Upper lobe of left lung (tissue), 4 donors: Measurements from ENCODE around the gene EIF2B5.

Experiments used
- EP300 ChIP-seq, 4 donors: sonication (generic); formaldehyde crosslinking; IDR thresholded peaks; one replicate each; pipeline ENCODE4 v1.5.1; 2017; ENCODE audit warnings: antibody characterized with exemption in 4 of 4, control low read depth in 2 of 4
- POLR2A ChIP-seq, 4 donors: fragments of 450-650 bp; IDR thresholded peaks; one replicate each; pipeline ENCODE4 v1.5.1; 2016 to 2017; ENCODE audit warnings: antibody characterized with exemption in 4 of 4, mild to moderate bottlenecking in 2 of 4
- TF ChIP-seq, protein P1 (sequence below), 6 experiments: fragments of 450-650 bp in 4 of 6; fragments of 200-600 bp in 2 of 6; sonication (generic) in 2 of 6; IDR thresholded peaks; one replicate each; pipeline ENCODE4 v1.5.1; 2016 to 2019; ENCODE audit warnings: antibody characterized with exemption in 6 of 6

- TF ChIP-seq, protein P1, sequence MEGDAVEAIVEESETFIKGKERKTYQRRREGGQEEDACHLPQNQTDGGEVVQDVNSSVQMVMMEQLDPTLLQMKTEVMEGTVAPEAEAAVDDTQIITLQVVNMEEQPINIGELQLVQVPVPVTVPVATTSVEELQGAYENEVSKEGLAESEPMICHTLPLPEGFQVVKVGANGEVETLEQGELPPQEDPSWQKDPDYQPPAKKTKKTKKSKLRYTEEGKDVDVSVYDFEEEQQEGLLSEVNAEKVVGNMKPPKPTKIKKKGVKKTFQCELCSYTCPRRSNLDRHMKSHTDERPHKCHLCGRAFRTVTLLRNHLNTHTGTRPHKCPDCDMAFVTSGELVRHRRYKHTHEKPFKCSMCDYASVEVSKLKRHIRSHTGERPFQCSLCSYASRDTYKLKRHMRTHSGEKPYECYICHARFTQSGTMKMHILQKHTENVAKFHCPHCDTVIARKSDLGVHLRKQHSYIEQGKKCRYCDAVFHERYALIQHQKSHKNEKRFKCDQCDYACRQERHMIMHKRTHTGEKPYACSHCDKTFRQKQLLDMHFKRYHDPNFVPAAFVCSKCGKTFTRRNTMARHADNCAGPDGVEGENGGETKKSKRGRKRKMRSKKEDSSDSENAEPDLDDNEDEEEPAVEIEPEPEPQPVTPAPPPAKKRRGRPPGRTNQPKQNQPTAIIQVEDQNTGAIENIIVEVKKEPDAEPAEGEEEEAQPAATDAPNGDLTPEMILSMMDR (IDR thresholded peaks at IDR 0.05) = no peak
- TF ChIP-seq POLR2A (IDR thresholded peaks at IDR 0.05) (no peak), EP300 (IDR thresholded peaks at IDR 0.05) (no peak)
Measured at GRCh38 chr3:184181596-184181995, 46.4 kb downstream of the EIF2B5 start.
